ENCODE results near the gene SCRT2.
A peak's percentile ranks its signal among the peaks of the same experiment; 100 is the strongest.
"Not testable (repeated sequence)": the region's sequence is repeated elsewhere in the genome, so short reads cannot be mapped to it uniquely, and the experiment has no call there.

SCRT2 gene

GRCh38 chr20:701401-702129, 26.0 kb upstream of the SCRT2 start:
- no peak for DNase-seq (ENCODE audit: low read depth)

GRCh38 chr20:699811-700338, 24.3 kb upstream of the SCRT2 start:
- no peak for DNase-seq (ENCODE audit: low read depth)

- no peak for DNase-seq (ENCODE audit: low read depth)
Observed at GRCh38 chr20:699342-699741, 23.7 kb upstream of the SCRT2 start.

GRCh38 chr20:698276-698675, 22.7 kb upstream of the SCRT2 start:
- no peak for DNase-seq (ENCODE audit: low read depth)

GRCh38 chr20:697826-698225, 22.2 kb upstream of the SCRT2 start:
- no peak for DNase-seq (ENCODE audit: low read depth)

- no peak for DNase-seq (ENCODE audit: low read depth)
Observed at GRCh38 chr20:695165-695866, 19.7 kb upstream of the SCRT2 start.

GRCh38 chr20:694496-694895, 18.9 kb upstream of the SCRT2 start:
- DNase-seq (ENCODE audit: low read depth): no peak

- DNase-seq (ENCODE audit: low read depth): not testable (repeated sequence)
Observed at GRCh38 chr20:693786-694185, 18.2 kb upstream of the SCRT2 start.

- DNase-seq (ENCODE audit: low read depth): no peak
Observed at GRCh38 chr20:692044-692443, 16.4 kb upstream of the SCRT2 start.

- DNase-seq (ENCODE audit: low read depth): no peak
Observed at GRCh38 chr20:689947-690346, 14.3 kb upstream of the SCRT2 start.

- DNase-seq (ENCODE audit: low read depth): no peak
Observed at GRCh38 chr20:689348-689747, 13.7 kb upstream of the SCRT2 start.

GRCh38 chr20:688809-689212, 13.2 kb upstream of the SCRT2 start:
- peak; percentile 52 for DNase-seq (ENCODE audit: low read depth)

GRCh38 chr20:687468-688203, 12.0 kb upstream of the SCRT2 start:
- no peak for DNase-seq (ENCODE audit: low read depth)

GRCh38 chr20:684676-685319, 9.2 kb upstream of the SCRT2 start:
- DNase-seq (ENCODE audit: low read depth): no peak

- DNase-seq (ENCODE audit: low read depth): no peak
Observed at GRCh38 chr20:682123-682522, 6.5 kb upstream of the SCRT2 start.

GRCh38 chr20:680638-681187, 5.1 kb upstream of the SCRT2 start:
- no peak for DNase-seq (ENCODE audit: low read depth)

- DNase-seq (ENCODE audit: low read depth): no peak
Observed at GRCh38 chr20:677957-678356, 2.4 kb upstream of the SCRT2 start.

GRCh38 chr20:676967-677366, 1.4 kb upstream of the SCRT2 start:
- DNase-seq (ENCODE audit: low read depth): no peak

- no peak for DNase-seq (ENCODE audit: low read depth)
Observed at GRCh38 chr20:676315-676937, 824 bp upstream of the SCRT2 start.

- DNase-seq (ENCODE audit: low read depth): no peak
Observed at GRCh38 chr20:675033-675452, 559 bp downstream of the SCRT2 start.

- DNase-seq (ENCODE audit: low read depth): no peak
Observed at GRCh38 chr20:673603-674001, 2.0 kb downstream of the SCRT2 start.
